HG02938 (cell line): ENCODE data around the gene TULP3.

Experiments
- ATAC-seq: cut with Tn5 transposase; IDR thresholded peaks from one replicate; pipeline ENCODE4 v1.9.1; 2021; ENCODE audit warnings: mild to moderate bottlenecking, moderate library complexity; ENCODE audit not compliant: unreplicated experiment

TULP3 gene

DNA sequence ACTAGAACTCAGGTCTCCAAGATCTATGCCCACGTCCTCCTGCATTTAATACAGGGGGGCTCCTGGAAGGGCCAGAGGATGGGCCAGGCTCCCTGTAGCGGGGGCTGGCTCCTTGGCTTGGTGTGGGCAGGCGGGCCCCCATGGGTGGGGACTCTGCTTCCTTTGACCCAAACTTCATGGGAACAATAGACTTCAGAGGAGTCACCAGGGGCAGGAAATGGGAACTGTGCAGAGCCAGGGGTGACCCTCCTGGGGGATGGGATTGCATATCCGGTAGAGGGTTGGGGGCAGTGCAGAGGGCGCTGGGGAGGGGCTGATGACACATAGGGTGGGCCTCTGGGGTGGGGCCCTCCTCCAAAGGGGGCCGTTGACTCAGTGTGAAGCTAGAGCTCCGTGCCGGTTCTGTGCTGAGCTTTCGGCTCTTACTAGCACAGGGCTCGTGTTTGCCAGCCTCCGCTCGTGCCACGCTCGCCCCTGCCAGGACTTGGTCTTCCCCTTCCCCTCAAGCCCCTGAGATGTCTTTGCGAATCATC lies 73.1 kb downstream of the TULP3 start:
- no peak for ATAC-seq

DNA sequence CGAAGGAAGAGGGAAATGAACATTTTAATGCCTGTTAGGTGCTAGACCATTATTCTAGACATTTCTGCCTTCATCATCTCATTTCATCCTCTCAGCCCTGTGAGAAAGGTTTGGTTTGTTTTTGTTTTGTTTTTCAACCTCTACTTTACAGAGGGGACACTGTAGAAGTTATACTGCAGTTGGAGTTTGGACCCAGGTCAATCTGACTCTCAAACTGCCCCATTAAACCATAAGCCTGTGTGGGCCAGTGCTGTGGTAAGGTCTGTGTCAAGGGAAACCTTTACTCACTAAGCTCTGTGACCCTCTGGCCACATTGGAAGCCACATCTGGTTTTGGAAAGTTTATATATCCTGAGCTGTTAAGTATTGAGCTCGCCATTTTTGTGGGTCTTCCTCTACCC lies 77.0 kb downstream of the TULP3 start:
- ATAC-seq: no peak

DNA sequence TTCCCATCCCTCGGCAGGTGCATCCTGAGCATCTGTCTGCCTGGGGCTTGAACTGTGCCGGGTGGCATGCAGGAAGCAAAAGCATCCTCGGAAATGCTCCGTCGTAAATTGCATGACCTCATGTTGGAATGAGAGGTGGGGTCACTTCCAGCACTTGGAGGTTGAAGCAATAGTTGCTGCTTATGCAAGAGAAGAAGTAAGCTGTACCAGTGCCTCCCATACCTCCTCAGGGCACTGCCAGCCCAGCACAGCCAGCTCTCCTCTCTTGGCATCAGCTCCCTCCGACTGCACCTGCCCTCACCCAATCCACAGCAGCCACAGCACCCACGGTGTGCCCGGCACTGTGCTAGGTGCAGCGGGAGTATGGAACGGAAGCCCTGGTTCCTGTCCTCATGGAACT lies 80.1 kb downstream of the TULP3 start:
- ATAC-seq: no peak

DNA sequence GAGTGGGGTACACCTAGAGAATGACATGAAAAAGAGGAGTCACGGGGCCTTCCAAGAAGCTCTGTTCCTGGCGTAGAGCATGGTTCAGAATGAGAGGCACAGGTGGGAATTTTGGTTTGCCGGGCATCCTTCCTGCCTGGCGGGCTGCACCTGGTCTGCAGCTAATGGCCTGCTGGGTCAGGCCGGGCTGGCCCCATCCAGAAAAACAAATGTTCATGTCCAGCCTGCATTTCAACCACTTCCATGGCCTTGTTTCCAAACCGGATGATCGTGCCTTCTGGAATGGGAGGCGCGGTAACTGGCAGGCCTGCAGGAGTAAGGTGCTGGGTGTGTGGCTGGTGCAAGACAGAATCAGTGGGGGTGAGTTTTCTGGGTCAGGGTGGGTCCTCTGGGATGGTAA lies 82.9 kb downstream of the TULP3 start:
- ATAC-seq: no peak

DNA sequence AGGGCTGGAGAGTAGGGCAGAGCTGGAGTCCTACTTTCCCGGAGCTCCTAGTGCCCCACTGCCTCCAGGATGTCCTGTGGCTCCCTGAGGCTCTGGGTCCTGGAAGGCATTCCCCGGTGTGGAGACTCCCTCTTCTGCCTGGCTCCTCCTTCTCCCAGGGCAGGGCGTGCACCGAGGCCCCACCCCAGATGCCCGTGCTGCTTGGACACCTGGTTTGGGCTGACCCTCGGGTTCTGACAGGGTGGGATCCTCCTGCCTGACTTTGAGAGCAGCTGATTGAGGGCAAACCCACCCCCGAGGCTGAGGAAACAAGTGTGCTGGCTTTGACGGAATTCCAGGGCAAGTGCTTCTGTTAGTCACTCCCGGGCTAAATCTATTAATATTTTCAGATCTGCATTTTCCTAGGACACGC lies 83.9 kb downstream of the TULP3 start:
- no peak for ATAC-seq

DNA sequence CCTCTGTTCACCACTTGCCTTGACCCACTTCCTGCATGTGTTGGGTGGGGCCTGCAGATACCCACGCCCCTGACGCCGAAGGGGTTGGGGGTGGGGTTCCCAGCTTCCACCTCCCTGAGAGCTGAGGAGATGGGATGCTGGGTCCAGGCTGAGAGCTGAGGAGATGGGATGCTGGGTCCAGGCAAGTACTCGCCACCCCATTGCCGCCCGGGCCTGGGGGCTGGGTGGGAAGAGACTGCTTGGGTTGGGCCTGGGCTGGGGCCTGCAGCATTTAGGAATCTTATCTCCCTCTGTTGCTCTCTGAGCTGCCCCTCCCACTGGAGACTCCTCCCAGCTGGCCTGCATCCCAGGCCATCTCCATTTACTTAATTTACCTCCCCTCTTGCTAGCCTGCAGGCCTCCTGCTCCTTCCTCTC lies 85.9 kb downstream of the TULP3 start:
- no peak for ATAC-seq

DNA sequence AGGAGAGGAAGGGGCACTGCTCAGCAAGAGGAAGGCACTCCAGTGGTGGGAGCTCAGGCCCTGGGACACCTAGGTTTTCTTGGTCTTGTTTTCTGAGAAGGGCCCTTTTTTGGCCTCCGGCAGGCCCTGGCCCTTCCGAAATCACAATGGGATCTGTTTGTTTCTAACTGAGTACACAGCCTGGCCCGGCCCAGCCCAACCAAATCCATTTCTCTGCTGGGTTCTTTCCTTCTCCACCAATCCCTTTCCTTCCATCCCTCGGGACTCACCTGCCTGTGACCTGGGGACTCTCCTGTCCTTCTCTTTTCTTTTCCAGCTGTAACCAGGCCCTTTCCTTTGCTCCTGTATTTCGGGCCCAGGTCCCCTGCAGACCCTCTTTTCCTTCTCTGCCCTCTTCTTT lies 87.1 kb downstream of the TULP3 start:
- ATAC-seq: no peak

DNA sequence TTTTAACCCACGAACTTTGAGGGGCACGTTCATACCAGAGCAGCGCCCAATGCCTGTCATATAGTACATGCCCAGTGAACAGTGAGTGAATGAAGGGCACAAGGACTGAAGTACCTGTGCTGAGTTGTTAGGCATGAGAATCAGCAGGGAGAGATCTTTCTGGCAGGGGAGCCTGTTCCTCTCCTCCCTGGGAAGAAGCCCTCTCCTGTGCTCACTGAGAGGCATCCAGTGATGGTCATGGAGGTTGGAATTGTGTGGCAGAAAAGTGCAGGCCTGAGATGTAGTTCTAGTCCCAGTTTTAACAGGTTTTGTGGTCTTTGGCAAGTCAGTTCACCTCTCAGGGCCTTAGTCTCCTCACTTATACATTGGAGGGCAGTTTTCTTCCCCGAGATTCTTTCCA lies 89.1 kb downstream of the TULP3 start:
- no peak for ATAC-seq

DNA sequence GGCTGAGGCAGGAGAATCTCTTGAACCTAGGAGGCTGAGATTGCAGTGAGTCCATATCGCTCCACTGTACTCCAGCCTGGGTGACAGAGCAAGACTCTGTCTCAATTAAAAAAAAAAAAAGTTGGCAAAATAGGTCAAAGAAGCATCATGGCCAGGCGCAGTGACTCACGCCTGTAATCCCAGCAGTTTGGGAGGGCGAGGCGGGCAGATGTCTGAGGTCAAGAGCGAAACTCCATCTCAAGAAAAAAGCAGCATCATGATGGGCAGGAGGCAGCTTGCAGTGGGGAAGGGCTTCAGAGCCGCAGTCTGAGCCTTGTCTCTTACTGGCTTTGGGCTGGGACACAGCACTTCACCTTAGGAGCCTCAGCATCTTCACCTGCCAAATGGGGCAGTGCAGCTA lies 89.9 kb downstream of the TULP3 start:
- ATAC-seq: no peak

DNA sequence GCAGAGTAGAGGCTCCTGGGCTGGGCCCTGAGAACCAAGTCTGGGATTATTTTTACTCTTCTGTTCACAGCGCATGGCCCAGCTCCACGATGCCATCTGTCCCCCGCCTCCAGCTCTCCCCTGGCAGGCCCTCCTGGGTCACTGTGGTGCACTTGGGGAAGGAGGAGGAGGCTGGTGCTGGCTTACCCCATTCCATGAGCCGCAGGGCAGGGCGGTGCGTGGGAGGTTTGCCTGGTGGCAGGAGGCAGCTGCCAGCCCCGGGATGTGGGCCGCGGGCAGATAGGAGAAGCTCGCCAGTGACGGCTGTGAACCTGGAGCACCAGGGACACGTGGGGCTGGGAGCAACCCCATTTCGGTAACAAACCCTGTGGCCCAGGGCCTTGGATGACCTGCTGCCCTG lies 91.7 kb downstream of the TULP3 start:
- no peak for ATAC-seq

DNA sequence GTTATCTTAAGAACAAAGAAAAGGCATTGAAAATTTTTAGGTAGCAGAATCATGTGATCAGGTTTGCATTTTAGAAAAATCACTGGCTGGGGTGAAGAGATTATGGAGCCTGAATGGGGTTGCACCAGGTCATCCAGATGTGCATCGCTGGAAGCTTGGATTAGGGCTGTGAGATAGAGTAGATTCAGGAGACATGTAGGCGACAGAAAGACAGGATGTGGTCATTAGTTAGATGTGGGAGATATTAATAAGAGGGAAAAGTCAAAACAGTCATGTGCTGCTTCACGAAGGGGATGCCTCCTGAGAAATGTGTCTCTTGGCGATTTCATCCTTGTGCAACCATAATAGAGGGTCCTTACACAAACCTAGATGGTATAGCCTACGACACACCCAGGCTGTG lies 93.6 kb downstream of the TULP3 start:
- ATAC-seq: no peak

DNA sequence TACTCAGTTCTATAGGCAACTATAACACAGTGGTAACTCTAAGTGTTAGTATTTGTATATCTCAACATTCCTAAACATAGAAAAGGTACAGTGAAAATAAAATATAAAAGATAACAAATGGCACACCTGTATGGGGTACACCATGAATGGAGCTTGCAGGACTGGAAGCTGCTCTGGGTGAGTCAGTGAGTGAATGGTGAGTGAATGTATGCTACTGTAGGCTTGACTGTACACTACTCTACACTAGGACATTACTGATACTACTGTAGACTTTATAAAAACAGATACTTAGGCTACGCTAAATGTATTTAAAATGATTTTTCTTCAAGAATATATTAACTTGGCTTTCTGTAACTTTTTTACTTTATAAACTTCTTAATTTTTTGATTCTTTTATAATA lies 94.0 kb downstream of the TULP3 start:
- ATAC-seq: no peak

DNA sequence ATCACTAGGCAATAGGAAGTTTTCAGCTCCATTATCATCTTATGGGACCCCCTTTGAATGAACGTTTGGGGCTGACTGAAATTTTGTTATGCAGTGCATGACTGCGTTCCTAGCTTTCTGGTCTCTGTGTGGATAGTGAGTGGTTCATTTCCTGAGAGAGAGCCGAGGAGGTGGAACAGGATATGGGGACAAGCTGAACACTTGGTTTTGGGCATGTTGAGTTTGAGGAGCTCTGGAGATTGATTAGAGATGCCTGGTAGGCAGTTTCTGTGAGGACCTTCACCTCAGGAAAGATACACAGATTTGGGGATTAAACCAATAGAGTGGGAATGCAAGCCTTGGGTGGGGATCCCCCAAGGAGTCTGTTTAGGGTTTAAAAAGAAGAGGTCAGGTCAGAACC lies 96.2 kb downstream of the TULP3 start:
- ATAC-seq: no peak

DNA sequence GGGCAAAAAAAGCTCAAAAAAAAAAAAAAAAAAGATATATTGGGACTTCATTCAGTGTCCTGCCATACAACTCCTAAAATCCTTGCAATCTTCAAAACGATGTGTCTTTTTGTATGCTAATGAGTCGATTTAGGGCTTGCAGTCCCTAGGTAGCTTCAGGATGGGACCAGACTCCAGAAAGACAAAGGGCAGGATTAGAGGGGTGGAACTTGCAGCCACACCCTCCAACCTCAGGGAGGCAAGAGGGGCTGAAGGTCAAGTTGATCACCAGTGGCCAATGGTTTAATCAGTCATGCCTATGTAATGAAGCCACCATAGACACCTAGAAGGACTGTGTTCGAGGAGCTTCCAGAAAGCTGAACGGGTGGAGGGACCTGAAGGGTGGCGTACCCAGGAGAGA lies 97.8 kb downstream of the TULP3 start:
- ATAC-seq: no peak
